Naive thymus-derived CD8-positive, alpha-beta T cell (primary cell): ENCODE measurements around the gene KNL1. TPM values are rescaled to one million over a fixed set of nuclear protein-coding genes. Genes with fewer than 3 reads are reported as not detected.

Experiments
- polyA plus RNA-seq, 3 donors: library from polyadenylated mRNA; unstranded; fragments of 300-500 nt; fragmentation: Illumina TruSeq; gene quantifications; one replicate each; pipeline ENCODE4 v1.2.3, GENCODE V29; 2021
- total RNA-seq, 8 experiments: library from RNA in 2 of 8; stranded (reverse) in 2 of 8; gene quantifications; one replicate each; pipeline ENCODE4 v1.2.3 and lab custom pipeline; 2021 to 2026

KNL1 gene
- total and polyA plus RNA-seq, 5 experiments from 2014 or later: 0.03 to 0.21 (median 0.14) TPM; not detected in 2

Other genes starting within 250 kb of the KNL1 start
- gene PHGR1, start 243.2 kb upstream of the KNL1 start, total RNA-seq: not detected
- gene PHGR1, start 243.2 kb upstream of the KNL1 start, polyA plus RNA-seq: not detected
- under 1 TPM; 0.31 to 0.52 TPM for gene DISP2, start 236.0 kb upstream of the KNL1 start, total RNA-seq
- gene DISP2, start 236.0 kb upstream of the KNL1 start, polyA plus RNA-seq: under 1 TPM; 0.02 to 0.73 (median 0.42) TPM
- 1 to 10 TPM; 8.4 to 8.8 TPM for gene KNSTRN, start 211.5 kb upstream of the KNL1 start, total RNA-seq
- 1 to 10 TPM; 2.1 to 2.8 (median 2.4) TPM for gene KNSTRN, start 211.5 kb upstream of the KNL1 start, polyA plus RNA-seq
- gene IVD, start 188.5 kb upstream of the KNL1 start, total RNA-seq: 100 to 1,000 TPM; 120 TPM
- gene IVD, start 188.5 kb upstream of the KNL1 start, polyA plus RNA-seq: 10 to 100 TPM; 48.2 to 77.7 (median 49.5) TPM
- 10 to 100 TPM; 37.1 to 37.6 TPM for gene BAHD1, start 153.3 kb upstream of the KNL1 start, total RNA-seq
- gene BAHD1, start 153.3 kb upstream of the KNL1 start, polyA plus RNA-seq: 1 to 10 TPM; 1.5 to 3.3 (median 1.7) TPM
- 1 to 10 TPM; 8.2 to 9.8 TPM for gene CHST14, start 123.3 kb upstream of the KNL1 start, total RNA-seq
- 1 to 10 TPM in 1 of 3 donors, under 1 TPM in 2; 0.74 to 1.2 (median 0.77) TPM for gene CHST14, start 123.3 kb upstream of the KNL1 start, polyA plus RNA-seq
- gene CCDC32, start 29.2 kb upstream of the KNL1 start, total RNA-seq: 10 to 100 TPM; 31.7 to 31.8 TPM
- gene CCDC32, start 29.2 kb upstream of the KNL1 start, polyA plus RNA-seq: 10 to 100 TPM; 40.4 to 43.2 (median 40.5) TPM
- gene RPUSD2, start 24.9 kb upstream of the KNL1 start, total RNA-seq: 10 to 100 TPM; 15.6 to 15.7 TPM
- gene RPUSD2, start 24.9 kb upstream of the KNL1 start, polyA plus RNA-seq: 10 to 100 TPM; 18.7 to 23.3 (median 22.2) TPM
- gene RAD51, start 100.9 kb downstream of the KNL1 start, total RNA-seq: 1 to 10 TPM in 1 of 2 experiments, under 1 TPM in 1; 0.69 to 1.1 TPM
- gene RAD51, start 100.9 kb downstream of the KNL1 start, polyA plus RNA-seq: under 1 TPM in 1 of 3 donors, not detected in 2; 0.46 TPM
- 10 to 100 TPM; 18.2 to 19.1 TPM for gene RMDN3, start 161.0 kb downstream of the KNL1 start, total RNA-seq
- 10 to 100 TPM; 13.4 to 19.4 (median 16.8) TPM for gene RMDN3, start 161.0 kb downstream of the KNL1 start, polyA plus RNA-seq
- gene GCHFR, start 169.8 kb downstream of the KNL1 start, total RNA-seq: 10 to 100 TPM; 17.8 to 19.4 TPM
- gene GCHFR, start 169.8 kb downstream of the KNL1 start, polyA plus RNA-seq: 10 to 100 TPM; 46.5 to 53.9 (median 50.6) TPM
- gene C15orf62, start 175.7 kb downstream of the KNL1 start, total RNA-seq: 1 to 10 TPM; 2.0 to 2.2 TPM
- under 1 TPM in 1 of 3 donors, not detected in 2; 0.40 TPM for gene C15orf62, start 175.7 kb downstream of the KNL1 start, polyA plus RNA-seq
- gene ZFYVE19, start 212.8 kb downstream of the KNL1 start, total RNA-seq: 10 to 100 TPM; 28.9 to 33.8 TPM
- 10 to 100 TPM; 13.2 to 15.5 (median 13.8) TPM for gene ZFYVE19, start 212.8 kb downstream of the KNL1 start, polyA plus RNA-seq
- gene DNAJC17, start 213.2 kb downstream of the KNL1 start, total RNA-seq: 10 to 100 TPM; 37.6 to 38.4 TPM
- 10 to 100 TPM; 17.5 to 37.5 (median 31.3) TPM for gene DNAJC17, start 213.2 kb downstream of the KNL1 start, polyA plus RNA-seq
- not detected for gene PPP1R14D, start 234.5 kb downstream of the KNL1 start, total RNA-seq
- not detected for gene PPP1R14D, start 234.5 kb downstream of the KNL1 start, polyA plus RNA-seq
- under 1 TPM; 0.42 to 0.80 TPM for gene SPINT1, start 249.8 kb downstream of the KNL1 start, total RNA-seq
- under 1 TPM in 2 of 3 donors, not detected in 1; 0.11 to 0.16 TPM for gene SPINT1, start 249.8 kb downstream of the KNL1 start, polyA plus RNA-seq